Activated naive CD4-positive, alpha-beta T cell (primary cell): Measurements from ENCODE around the gene CATSPER3.

Experiments used
- DNase-seq, 4 experiments: peaks; one replicate each; lab custom pipeline; 2025; lab: John Stamatoyannopoulos, UW

Gene CATSPER3

GRCh38 chr5:134967607-134968006 lies at the start of gene CATSPER3:
CATSPER3 (plus strand) TSS chr5:134967907; CDS start chr5:134967992, 85 bp downstream.
- DNase-seq = no peak

DNA sequence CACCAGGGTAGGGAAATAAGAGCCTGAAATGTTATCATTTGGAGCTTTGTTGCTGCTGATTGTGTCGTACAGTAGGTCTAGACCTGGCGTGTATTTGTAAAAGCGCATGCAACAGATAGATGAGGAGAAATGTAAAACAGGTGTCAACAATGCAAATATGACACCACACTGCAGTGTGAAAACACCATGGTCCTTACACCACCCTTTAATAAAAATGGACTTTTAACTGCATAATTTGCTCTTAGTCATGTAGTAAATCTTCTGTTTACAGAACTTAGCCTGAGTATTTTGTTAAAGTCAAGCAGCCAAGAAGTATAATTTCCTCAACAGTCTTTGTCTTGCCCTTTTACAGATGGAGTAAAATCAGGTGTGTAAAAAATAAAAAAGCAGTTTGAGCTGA lies 48.8 kb upstream of the CATSPER3 start:
- DNase-seq = no peak

DNA sequence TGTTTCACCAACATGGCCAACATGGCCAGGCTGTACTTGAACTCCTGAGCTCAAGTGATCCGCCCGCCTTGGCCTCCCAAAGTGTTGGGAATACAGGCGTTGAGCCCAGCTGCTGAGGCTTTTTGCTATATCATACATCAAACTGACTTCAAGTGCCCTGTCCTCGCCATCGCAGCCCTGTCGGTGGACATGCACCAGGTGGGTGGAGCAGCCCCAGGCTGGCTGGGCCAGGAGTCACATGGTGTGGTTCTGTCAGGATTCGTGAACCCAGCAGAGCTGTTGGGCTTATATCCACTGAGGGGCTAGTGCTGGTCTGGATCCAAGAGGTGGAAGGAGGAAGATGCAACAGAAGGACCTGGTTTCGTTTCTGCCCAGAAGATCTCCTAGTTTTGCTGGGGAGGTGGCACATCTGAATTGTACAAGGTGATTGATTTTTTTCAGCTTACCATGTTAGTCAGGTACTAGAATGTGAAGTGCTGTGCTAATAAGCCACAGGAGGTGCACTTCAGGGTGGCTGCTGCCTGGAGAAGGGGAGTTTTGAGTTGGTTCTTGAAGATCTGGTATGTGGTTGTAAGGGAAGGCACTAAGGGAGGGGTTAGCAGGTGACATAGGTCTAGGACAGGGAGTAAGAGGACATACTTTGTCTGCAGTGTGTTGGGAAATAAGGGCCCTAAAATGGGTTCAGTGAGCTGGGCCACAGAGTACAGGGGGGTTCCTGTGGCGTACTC lies 46.7 kb upstream of the CATSPER3 start:
- DNase-seq = no peak

- DNase-seq = no peak
Measured at GRCh38 chr5:134932508-134932907, 35.2 kb upstream of the CATSPER3 start.

- no peak for DNase-seq
Measured at GRCh38 chr5:134934202-134934601, 33.5 kb upstream of the CATSPER3 start.

- DNase-seq = no peak
Measured at GRCh38 chr5:134935711-134936602, 31.8 kb upstream of the CATSPER3 start.

- DNase-seq = no peak
Measured at GRCh38 chr5:134937526-134937925, 30.2 kb upstream of the CATSPER3 start.

GRCh38 chr5:134938030-134938429 lies 29.7 kb upstream of the CATSPER3 start:
- DNase-seq = no peak

DNA sequence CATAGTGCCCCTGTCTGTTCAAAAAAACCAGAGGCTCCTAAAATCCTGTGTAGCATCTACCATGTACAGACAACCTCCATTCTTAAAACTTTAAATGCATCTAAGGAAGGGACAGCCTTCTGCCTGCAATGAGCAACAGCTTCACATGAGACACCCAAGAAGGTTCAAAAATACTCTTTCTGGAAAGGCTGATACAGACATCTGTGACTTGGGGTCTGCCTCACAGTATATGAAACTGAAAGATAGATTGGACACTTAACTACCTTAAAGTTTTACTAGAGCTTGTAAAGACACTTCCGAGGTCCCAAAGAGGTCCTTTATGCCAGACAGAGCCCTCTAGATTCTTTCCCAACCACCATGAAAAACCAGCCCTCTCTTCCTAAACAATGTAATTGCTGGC lies 28.2 kb upstream of the CATSPER3 start:
- DNase-seq = no peak

DNA sequence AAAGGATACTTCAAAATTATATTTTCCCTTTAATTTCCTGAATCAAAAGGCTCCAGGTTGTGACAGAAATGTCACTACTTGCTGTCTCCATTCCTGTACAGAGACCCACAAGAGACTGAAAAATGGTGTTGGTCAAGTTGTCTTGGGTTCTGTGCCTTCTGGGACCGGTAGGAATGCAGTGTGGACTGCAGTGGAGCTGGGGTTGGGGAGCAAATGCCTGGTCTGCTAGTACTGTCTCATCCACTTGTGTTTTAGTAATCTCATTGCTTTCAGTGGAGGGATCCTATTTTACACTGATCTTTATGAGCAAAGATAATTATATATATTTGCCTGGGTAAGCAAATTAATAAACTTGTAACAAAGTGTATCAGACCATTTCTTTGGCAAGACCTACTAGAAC lies 24.2 kb upstream of the CATSPER3 start:
- no peak for DNase-seq

- DNase-seq = no peak
Measured at GRCh38 chr5:134944630-134945029, 23.1 kb upstream of the CATSPER3 start.

DNA sequence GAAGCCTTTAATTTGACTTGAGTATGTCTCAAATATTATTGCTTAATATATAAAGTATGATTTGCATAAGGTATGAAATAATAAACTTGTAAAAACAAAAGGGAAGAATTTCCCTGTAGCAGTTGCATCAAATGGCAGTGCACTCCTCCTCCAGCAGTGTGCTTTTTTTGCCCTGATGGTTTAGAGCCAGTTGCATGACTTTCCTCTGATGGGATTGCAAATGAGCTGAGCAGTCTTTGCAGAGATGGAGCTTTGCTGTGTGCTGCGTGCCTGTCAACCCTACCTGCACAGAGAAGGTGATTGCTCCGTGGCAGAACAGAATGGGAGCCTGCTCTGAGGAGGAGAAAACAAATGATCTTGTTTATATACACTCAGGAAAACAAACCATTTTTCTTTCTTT lies 22.7 kb upstream of the CATSPER3 start:
- no peak for DNase-seq

GRCh38 chr5:134948911-134949310 lies 18.8 kb upstream of the CATSPER3 start:
- no peak for DNase-seq

DNA sequence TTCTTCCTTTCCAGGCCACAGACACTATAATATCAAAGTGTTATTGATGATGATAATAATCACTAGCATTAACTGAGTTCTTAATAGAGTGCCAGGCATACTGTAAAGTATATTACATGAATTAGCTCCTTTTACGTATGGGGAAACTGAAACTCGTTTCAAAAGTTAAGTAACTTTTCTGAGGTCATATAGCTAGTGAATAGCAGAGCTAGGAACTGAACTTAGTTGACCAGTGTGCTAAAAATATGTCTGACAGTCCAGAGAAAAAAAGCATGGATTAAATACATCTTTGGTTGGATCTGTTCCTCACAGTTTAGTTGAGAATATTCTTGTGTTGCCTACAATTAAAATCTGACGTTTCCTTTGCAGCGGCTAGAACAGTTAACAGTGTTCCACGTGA lies 18.4 kb upstream of the CATSPER3 start:
- DNase-seq = no peak

- no peak for DNase-seq
Measured at GRCh38 chr5:134957920-134958608, 9.6 kb upstream of the CATSPER3 start.

DNA sequence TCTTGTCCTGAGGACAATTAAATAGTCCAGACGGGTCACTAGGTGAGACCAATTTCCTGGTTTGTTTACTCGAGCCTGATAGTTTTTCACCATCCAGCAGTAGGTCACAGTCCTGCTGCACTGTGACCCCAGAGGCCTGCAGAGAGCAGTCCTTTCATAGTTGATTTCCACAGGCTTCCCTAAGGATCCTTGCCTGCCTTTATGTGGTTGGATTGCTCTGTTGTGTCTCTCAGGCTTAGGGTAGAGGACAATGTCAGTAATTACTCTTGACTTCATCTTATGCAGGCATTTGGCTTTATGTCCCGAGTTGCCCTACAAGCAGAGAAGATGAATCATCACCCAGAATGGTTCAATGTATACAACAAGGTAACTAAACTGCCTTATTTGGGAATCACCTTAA lies 9.0 kb upstream of the CATSPER3 start:
- DNase-seq = no peak

GRCh38 chr5:134963098-134963497 lies 4.6 kb upstream of the CATSPER3 start:
- no peak for DNase-seq

DNA sequence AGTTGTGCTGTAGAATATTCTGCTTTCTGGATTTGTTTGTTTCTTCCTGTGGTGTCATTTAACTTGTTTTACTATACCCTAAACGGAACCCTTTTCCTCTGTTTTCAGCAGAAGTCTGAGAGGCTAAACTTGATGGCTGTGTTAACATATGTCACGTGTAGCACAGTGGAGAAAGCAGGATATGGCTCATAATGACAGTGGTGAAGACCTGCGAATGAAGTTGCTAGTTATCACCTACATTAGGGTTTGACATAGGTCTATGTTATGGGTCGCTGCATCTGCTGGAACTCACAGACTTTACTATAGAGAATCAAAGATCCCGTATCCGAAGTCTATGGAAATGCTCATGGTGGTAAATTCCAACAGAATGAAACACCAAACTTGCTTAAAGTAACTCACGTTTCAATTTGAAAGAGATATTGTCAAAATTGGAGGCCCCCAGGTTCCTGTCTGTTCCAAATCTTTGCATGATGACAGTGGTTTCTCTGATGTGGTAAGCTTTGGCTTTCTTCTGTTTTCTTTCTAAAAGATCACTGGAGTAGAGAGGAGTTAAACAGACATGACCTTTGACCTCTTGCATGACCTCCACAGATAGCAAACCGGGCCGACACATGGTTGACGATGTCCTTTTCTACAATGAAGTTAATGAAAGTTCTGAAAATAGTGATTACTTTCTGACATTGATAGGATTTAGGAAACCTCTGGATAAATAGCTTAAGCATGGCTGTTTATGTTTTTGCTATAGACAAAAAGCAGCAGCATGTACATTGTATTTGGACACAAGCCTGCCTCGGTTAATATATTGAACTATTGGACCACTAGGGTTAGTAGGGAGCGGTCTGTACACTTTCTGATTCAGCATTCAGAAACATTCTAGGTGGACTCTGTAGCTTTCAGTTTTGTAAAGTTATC lies 3.1 kb upstream of the CATSPER3 start:
- DNase-seq = no peak

DNA sequence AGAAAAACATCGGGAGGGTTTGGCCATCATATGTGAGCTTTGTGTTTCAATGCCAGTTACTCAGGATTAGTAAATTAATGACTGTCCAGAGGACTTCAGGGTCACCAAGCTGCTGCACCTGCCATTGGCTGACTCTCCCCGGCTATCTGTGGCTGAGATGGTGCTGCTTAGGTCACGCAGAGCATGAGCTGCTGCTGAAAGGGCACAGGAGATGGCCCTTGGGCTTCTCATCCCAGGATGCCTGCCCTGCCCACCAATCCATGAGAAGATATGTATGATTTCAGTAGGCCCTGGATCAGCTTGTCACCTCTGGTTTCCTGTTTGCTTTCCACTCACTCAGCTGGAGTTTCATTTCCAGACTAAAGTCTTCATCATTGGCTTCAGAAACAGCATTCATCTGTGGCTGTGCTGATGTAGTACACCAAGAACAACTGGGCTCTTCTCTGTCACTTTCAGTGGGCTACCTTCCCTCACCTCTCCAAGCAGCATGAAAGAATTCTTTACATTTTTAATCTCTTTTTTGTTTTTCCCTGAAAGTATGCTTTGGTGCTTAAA lies 2.4 kb upstream of the CATSPER3 start:
- DNase-seq = no peak

GRCh38 chr5:134968055-134968454 lies 348 bp downstream of the CATSPER3 start:
- DNase-seq = no peak

DNA sequence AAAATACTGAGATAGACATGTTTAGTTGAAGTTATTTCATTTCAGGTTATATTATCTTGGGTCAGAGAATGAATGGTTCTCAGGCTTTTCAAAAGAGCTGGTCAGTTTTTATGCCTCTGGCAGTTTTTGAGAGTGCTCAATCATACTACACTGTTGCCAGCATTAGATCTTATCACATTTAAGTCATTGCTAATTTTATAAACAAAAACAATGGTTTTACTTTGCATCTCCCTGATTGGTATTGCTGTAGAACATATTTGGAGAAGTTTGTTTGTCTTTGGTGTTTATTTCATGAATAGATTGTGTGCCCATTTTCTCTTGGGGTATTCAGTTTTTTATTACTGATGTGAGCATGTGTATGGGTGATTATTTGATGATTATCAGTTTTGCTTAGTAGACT lies 1.5 kb downstream of the CATSPER3 start:
- no peak for DNase-seq
